ENCODE results near the gene CFAP70. TPM values are rescaled to one million over a fixed set of nuclear protein-coding genes. Genes with fewer than 3 reads are reported as not detected.

The CFAP70 gene
- polyA plus RNA-seq, 4 donors, result 0.45 to 6.7 (median 0.45) TPM; not detected in 1

DNA sequence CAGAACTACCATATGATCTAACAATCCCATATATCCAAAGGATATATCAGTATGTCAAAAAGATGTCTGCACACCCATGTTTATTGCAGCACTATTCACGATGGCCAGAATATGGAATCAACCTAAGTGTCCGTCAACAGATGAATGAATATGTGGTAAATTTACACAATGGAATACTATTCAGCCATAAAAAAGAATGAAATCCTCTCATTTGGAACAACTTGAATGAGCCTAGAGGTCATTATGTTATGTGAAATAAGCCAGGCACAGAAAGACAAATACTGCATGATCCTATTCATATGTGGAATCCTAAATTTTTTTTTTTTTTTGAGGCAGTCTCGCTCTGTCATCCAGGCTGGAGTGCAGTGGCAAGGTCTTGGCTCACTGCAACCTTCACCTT is 6.3 kb upstream of the CFAP70 start:
- Histone ChIP-seq H3K9me3 (ENCODE audit: control insufficient read depth in 2 of 2, insufficient read depth in 1 of 2, low read depth in 1 of 2, low read length in 1 of 2) (no peaks in the 10 kb centered on the region), H3K27ac (ENCODE audit: low read depth in 1 of 3, low read length in 2 of 3) (no peak overlapping the region), H3K4me3 (ENCODE audit: low read depth in 1 of 3, low read length in 3 of 3) (no peak overlapping the region), H3K4me1 (ENCODE audit: control insufficient read depth in 3 of 3, insufficient read depth in 2 of 3, low read depth in 1 of 3, low read length in 2 of 3) (no peaks in the 10 kb centered on the region), H3K27me3 (ENCODE audit: control insufficient read depth in 3 of 3, insufficient read depth in 3 of 3, low read length in 3 of 3) (no peaks in the 10 kb centered on the region), H3K36me3 (ENCODE audit: control insufficient read depth in 3 of 3, insufficient read depth in 2 of 3, low read depth in 1 of 3, low read length in 3 of 3) (peaks cover 0 to 22% (median 2%) of the 10 kb centered on the region in 3 donors)
- whole genome bisulfite sequencing, 3 donors, result 93 to 99% (median 96%) methylated on average over 3 of the region's 3 CpGs
- DNase-seq (no peak), FAIRE-seq (no peak)

DNA sequence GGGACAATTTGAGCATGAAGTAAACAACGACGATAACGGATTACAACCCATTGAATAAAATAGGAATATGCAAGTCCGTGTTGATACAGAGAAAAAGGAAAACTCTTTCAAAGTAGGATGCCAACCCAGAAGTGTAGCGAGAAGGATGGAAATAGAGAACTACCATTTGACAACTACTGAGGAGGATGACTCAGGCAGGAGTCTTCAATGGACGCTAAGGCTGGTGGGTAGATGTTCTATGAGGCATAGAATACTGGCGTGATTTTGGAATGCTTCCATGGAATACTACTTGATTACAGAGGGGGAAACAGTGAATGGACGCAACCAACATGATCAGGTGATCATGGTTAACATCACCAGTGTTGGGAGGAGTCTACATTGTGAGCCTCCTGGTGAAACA is 828 bp upstream of the CFAP70 start:
- Histone ChIP-seq H3K4me3 (ENCODE audit: low read depth in 1 of 3, low read length in 3 of 3) (no peak overlapping the region), H3K27ac (ENCODE audit: low read depth in 1 of 3, low read length in 2 of 3) (no peak overlapping the region), H3K4me1 (ENCODE audit: control insufficient read depth in 3 of 3, insufficient read depth in 2 of 3, low read depth in 1 of 3, low read length in 2 of 3) (peaks cover 0 to 5% (median 0%) of the 10 kb centered on the region in 3 donors), H3K27me3 (ENCODE audit: control insufficient read depth in 3 of 3, insufficient read depth in 3 of 3, low read length in 3 of 3) (no peaks in the 10 kb centered on the region), H3K36me3 (ENCODE audit: control insufficient read depth in 3 of 3, insufficient read depth in 2 of 3, low read depth in 1 of 3, low read length in 3 of 3) (no peaks in the 10 kb centered on the region), H3K9me3 (ENCODE audit: control insufficient read depth in 2 of 2, insufficient read depth in 1 of 2, low read depth in 1 of 2, low read length in 1 of 2) (no peaks in the 10 kb centered on the region)
- FAIRE-seq (no peak), DNase-seq (no peak)
- WGBS, 3 donors, result 70 to 77% (median 73%) methylated on average over 8 of the region's 8 CpGs

DNA sequence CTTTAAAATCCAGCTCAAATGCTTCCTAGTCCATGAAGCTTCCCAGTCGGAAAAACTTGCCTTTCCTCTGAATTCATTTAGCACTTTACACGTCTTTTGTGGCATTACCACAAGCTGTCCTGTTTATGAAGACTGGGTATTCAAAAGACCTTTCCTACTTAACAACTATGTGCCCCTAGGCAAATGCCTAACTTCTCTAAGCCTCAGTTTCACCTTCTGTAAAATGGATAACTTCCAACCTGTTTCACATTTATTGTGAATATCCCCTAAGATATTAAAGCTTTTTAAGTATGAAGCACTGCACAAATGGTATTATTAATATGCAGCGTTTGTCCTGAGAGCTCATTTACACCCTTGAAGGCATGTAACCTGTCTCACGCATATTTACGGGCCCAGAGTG is 843 bp downstream of the CFAP70 start:
- Histone ChIP-seq H3K36me3 (ENCODE audit: control insufficient read depth in 3 of 3, insufficient read depth in 2 of 3, low read depth in 1 of 3, low read length in 3 of 3) (no peaks in the 10 kb centered on the region), H3K27ac (ENCODE audit: low read depth in 1 of 3, low read length in 2 of 3) (peak overlapping the region in 1 of 3 donors; percentile 50), H3K9me3 (ENCODE audit: control insufficient read depth in 2 of 2, insufficient read depth in 1 of 2, low read depth in 1 of 2, low read length in 1 of 2) (no peaks in the 10 kb centered on the region), H3K4me1 (ENCODE audit: control insufficient read depth in 3 of 3, insufficient read depth in 2 of 3, low read depth in 1 of 3, low read length in 2 of 3) (peaks cover 0 to 5% (median 0%) of the 10 kb centered on the region in 3 donors), H3K4me3 (ENCODE audit: low read depth in 1 of 3, low read length in 3 of 3) (peak overlapping the region in 2 of 3 donors; percentile 67 to 68), H3K27me3 (ENCODE audit: control insufficient read depth in 3 of 3, insufficient read depth in 3 of 3, low read length in 3 of 3) (no peaks in the 10 kb centered on the region)
- 32 to 39% (median 39%) methylated on average over 5 of the region's 5 CpGs for WGBS, 3 donors
- peak in 1 of 2 donors; percentile 5 for DNase-seq
- no peak for FAIRE-seq

DNA sequence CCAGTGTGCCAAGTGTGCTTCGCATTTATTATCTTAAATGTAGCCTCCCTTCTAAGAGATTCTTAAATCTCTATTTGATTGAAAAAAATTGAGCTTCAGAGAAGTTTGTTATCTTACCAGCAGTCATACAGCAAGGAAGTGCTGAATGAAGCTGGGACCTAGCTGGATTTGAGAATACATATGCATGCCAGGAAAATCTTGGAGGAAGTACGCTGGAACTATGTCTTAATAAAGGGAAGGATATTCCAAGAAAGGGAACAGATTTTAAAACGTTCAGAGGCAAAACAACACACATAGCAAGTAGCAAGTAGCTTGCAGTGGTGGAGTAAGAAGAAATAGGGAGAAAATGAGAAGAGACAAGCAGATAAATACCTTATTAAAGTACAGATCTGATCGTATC is 1.5 kb downstream of the CFAP70 start:
- 58 to 71% (median 66%) methylated on average over 4 of the region's 4 CpGs for WGBS, 3 donors
- H3K9me3 ChIP-seq (ENCODE audit: control insufficient read depth in 2 of 2, insufficient read depth in 1 of 2, low read depth in 1 of 2, low read length in 1 of 2), result no peaks in the 10 kb centered on the region
- no peaks in the 10 kb centered on the region for H3K36me3 ChIP-seq (ENCODE audit: control insufficient read depth in 3 of 3, insufficient read depth in 2 of 3, low read depth in 1 of 3, low read length in 3 of 3)
- FAIRE-seq, result no peak
- DNase-seq, result no peak
- no peaks in the 10 kb centered on the region for H3K27me3 ChIP-seq (ENCODE audit: control insufficient read depth in 3 of 3, insufficient read depth in 3 of 3, low read length in 3 of 3)
- no peak overlapping the region for H3K27ac ChIP-seq (ENCODE audit: low read depth in 1 of 3, low read length in 2 of 3)
- peaks cover 0 to 5% (median 0%) of the 10 kb centered on the region in 3 donors for H3K4me1 ChIP-seq (ENCODE audit: control insufficient read depth in 3 of 3, insufficient read depth in 2 of 3, low read depth in 1 of 3, low read length in 2 of 3)
- H3K4me3 ChIP-seq (ENCODE audit: low read depth in 1 of 3, low read length in 3 of 3), result no peak overlapping the region

DNA sequence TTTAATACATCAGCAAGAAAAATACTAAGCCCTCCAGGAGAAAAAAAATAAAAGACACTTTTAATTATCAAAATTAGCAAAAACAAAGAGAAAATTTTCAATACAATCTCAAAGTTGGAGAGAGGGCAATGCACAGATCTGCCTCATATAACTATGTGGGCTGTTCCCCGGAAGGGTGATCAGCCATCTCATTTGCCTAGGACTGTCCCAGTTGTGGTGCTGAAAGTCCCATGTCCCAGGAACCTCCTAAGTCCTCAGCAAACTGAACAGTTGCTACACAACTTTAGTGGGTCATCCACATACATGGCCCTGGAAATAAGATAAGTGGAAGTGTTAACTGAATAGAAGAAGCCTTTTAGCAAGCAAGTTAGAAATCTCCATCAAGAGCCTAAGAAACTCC is 14.4 kb downstream of the CFAP70 start:
- Histone ChIP-seq H3K27ac (ENCODE audit: low read depth in 1 of 3, low read length in 2 of 3) (no peak overlapping the region), H3K9me3 (ENCODE audit: control insufficient read depth in 2 of 2, insufficient read depth in 1 of 2, low read depth in 1 of 2, low read length in 1 of 2) (peaks cover 0 to 5% of the 10 kb centered on the region in 2 donors), H3K4me3 (ENCODE audit: low read depth in 1 of 3, low read length in 3 of 3) (no peak overlapping the region), H3K36me3 (ENCODE audit: control insufficient read depth in 3 of 3, insufficient read depth in 2 of 3, low read depth in 1 of 3, low read length in 3 of 3) (peaks cover 0 to 15% (median 0%) of the 10 kb centered on the region in 3 donors), H3K27me3 (ENCODE audit: control insufficient read depth in 3 of 3, insufficient read depth in 3 of 3, low read length in 3 of 3) (no peaks in the 10 kb centered on the region), H3K4me1 (ENCODE audit: control insufficient read depth in 3 of 3, insufficient read depth in 2 of 3, low read depth in 1 of 3, low read length in 2 of 3) (no peaks in the 10 kb centered on the region)
- no peak for DNase-seq
- WGBS, 3 donors, result 85 to 96% (median 85%) methylated on average over 1 of the region's 1 CpG
- no peak for FAIRE-seq

DNA sequence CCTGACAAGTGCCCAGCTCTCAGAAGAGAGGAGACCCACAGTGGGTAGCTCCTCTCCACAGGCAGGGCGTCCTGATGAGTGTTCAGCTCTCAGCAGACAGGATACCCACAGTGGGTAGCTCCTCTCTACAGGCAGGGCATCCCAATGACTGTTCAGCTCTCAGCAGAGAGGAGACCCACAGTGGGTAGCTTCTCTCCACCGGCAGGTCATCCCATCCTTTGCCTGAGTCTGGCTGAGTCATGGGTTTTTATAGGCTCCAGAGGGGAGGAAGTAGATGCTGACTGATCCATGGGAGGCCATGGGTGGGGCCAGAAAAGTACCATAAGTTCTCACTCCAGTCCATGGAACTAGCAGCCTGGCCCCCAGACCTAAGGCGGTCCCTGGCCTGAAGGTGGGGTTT is 18.5 kb downstream of the CFAP70 start:
- Histone ChIP-seq H3K4me1 (ENCODE audit: control insufficient read depth in 3 of 3, insufficient read depth in 2 of 3, low read depth in 1 of 3, low read length in 2 of 3) (no peaks in the 10 kb centered on the region), H3K27ac (ENCODE audit: low read depth in 1 of 3, low read length in 2 of 3) (no peak overlapping the region), H3K9me3 (ENCODE audit: control insufficient read depth in 2 of 2, insufficient read depth in 1 of 2, low read depth in 1 of 2, low read length in 1 of 2) (peaks cover 0 to 5% of the 10 kb centered on the region in 2 donors), H3K36me3 (ENCODE audit: control insufficient read depth in 3 of 3, insufficient read depth in 2 of 3, low read depth in 1 of 3, low read length in 3 of 3) (peaks cover 0 to 15% (median 0%) of the 10 kb centered on the region in 3 donors), H3K27me3 (ENCODE audit: control insufficient read depth in 3 of 3, insufficient read depth in 3 of 3, low read length in 3 of 3) (no peaks in the 10 kb centered on the region), H3K4me3 (ENCODE audit: low read depth in 1 of 3, low read length in 3 of 3) (no peak overlapping the region)
- no peak for FAIRE-seq
- WGBS, 3 donors, result 87 to 97% (median 91%) methylated on average over 3 of the region's 3 CpGs
- DNase-seq, result no peak

DNA sequence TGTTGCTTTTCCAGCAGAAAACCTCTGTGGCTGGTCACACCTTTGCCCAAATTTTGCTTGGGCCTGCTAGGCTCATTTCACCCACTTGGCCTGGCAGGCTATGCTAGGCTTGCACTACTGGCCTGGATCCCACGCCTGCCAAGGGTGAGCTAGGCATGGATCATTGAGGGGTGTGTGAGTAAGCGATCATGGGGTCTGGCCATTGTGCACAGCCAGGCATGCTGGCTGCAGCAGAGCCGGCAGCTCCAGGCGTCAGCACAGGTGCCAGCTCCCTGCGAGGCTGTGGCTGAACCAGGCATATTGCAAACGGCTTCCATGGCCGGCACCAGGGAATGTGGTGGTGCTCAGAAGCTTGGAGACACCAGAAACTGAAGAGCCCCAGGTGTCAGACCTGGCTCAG is 19.2 kb downstream of the CFAP70 start:
- 84 to 96% (median 86%) methylated on average over 7 of the region's 7 CpGs for WGBS, 3 donors
- Histone ChIP-seq H3K4me1 (ENCODE audit: control insufficient read depth in 3 of 3, insufficient read depth in 2 of 3, low read depth in 1 of 3, low read length in 2 of 3) (no peaks in the 10 kb centered on the region), H3K4me3 (ENCODE audit: low read depth in 1 of 3, low read length in 3 of 3) (no peak overlapping the region), H3K27ac (ENCODE audit: low read depth in 1 of 3, low read length in 2 of 3) (no peak overlapping the region), H3K9me3 (ENCODE audit: control insufficient read depth in 2 of 2, insufficient read depth in 1 of 2, low read depth in 1 of 2, low read length in 1 of 2) (peaks cover 0 to 5% of the 10 kb centered on the region in 2 donors), H3K36me3 (ENCODE audit: control insufficient read depth in 3 of 3, insufficient read depth in 2 of 3, low read depth in 1 of 3, low read length in 3 of 3) (peaks cover 0 to 15% (median 0%) of the 10 kb centered on the region in 3 donors), H3K27me3 (ENCODE audit: control insufficient read depth in 3 of 3, insufficient read depth in 3 of 3, low read length in 3 of 3) (no peaks in the 10 kb centered on the region)
- FAIRE-seq (no peak), DNase-seq (no peak)

DNA sequence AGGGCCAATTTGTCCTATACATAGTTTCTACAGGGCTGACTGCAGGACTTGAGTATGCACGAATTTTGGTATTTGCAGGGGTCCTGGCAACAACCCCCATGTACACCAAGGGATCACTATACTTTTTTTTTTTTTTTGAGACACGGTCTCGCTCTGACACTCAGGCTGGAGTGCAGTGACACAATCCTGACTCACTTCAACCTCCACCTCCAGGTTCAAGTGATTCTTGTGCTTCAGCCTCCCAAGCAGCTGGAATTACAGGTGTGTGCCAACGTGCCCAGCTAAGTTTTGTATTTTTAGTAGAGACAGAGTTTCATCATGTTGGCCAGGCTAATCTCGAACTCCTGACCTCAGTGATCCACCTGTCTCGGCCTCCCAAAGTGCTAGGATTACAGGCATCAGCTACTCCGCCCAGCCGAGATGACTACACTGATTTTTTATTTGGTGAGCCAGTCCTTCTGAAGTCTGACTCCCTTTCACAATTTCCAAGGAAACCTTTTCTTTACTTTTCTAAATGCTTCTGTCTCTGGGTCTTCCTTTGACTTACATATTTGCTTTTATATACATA is 19.8 kb downstream of the CFAP70 start:
- DNase-seq (no peak), FAIRE-seq (no peak)
- Histone ChIP-seq H3K27ac (ENCODE audit: low read depth in 1 of 3, low read length in 2 of 3) (no peak overlapping the region), H3K27me3 (ENCODE audit: control insufficient read depth in 3 of 3, insufficient read depth in 3 of 3, low read length in 3 of 3) (no peaks in the 10 kb centered on the region), H3K4me1 (ENCODE audit: control insufficient read depth in 3 of 3, insufficient read depth in 2 of 3, low read depth in 1 of 3, low read length in 2 of 3) (no peaks in the 10 kb centered on the region), H3K9me3 (ENCODE audit: control insufficient read depth in 2 of 2, insufficient read depth in 1 of 2, low read depth in 1 of 2, low read length in 1 of 2) (peaks cover 0 to 5% of the 10 kb centered on the region in 2 donors), H3K36me3 (ENCODE audit: control insufficient read depth in 3 of 3, insufficient read depth in 2 of 3, low read depth in 1 of 3, low read length in 3 of 3) (peaks cover 0 to 15% (median 0%) of the 10 kb centered on the region in 3 donors), H3K4me3 (ENCODE audit: low read depth in 1 of 3, low read length in 3 of 3) (no peak overlapping the region)
- WGBS, 3 donors, result 84 to 89% (median 88%) methylated on average over 8 of the region's 8 CpGs

DNA sequence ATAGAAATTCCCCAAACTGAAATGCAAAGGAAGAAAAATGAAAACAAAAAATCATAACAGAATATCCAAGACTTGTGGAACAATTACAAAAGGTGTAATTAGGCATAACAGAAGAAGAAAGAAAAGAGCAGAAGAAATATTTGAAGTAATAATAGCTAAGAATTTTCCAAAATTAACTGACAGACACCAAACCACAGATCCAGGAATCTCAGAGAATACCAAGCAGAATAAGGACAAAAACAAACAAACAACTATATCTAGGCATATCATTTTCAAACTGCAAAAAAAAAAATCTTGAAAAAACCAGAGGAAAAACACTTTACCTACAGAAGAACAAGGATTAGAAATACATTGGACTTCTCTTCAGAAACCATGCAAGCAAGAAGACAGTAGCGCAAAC is 25.5 kb downstream of the CFAP70 start:
- 98 to 100% (median 100%) methylated on average over 1 of the region's 1 CpG for WGBS, 3 donors
- Histone ChIP-seq H3K36me3 (ENCODE audit: control insufficient read depth in 3 of 3, insufficient read depth in 2 of 3, low read depth in 1 of 3, low read length in 3 of 3) (no peaks in the 10 kb centered on the region), H3K27ac (ENCODE audit: low read depth in 1 of 3, low read length in 2 of 3) (no peak overlapping the region), H3K4me3 (ENCODE audit: low read depth in 1 of 3, low read length in 3 of 3) (no peak overlapping the region), H3K27me3 (ENCODE audit: control insufficient read depth in 3 of 3, insufficient read depth in 3 of 3, low read length in 3 of 3) (no peaks in the 10 kb centered on the region), H3K4me1 (ENCODE audit: control insufficient read depth in 3 of 3, insufficient read depth in 2 of 3, low read depth in 1 of 3, low read length in 2 of 3) (no peaks in the 10 kb centered on the region), H3K9me3 (ENCODE audit: control insufficient read depth in 2 of 2, insufficient read depth in 1 of 2, low read depth in 1 of 2, low read length in 1 of 2) (no peaks in the 10 kb centered on the region)
- FAIRE-seq (no peak), DNase-seq (no peak)

Data from small intestine (tissue), 7 donors.